ENCODE measurements around the gene USH1C. TPM values are rescaled to one million over a fixed set of nuclear protein-coding genes. Genes with fewer than 3 reads are reported as not detected.

Gene USH1C
- total and polyA plus RNA-seq, 12 donors = 0.14 to 16.9 (median 0.85) TPM; not detected in 2

- Histone ChIP-seq H3K9me3 (replicated peaks in 1 of 3) (no peaks in the 10 kb centered on the region), H3K4me1 (replicated peaks in 1 of 2) (no peaks in the 10 kb centered on the region), H3K27me3 (no peaks in the 10 kb centered on the region), H3K36me3 (replicated peaks in 1 of 2) (no peaks in the 10 kb centered on the region), H3K4me3 (no peak overlapping the region), H3K27ac (no peak overlapping the region)
- intact Hi-C loops (cut with DNase I) = no loop called here
- no peak for DNase-seq
- TF ChIP-seq CTCF (IDR thresholded peaks at IDR 0.05) = no peak
- no peak for TF ChIP-seq POLR2A (IDR thresholded peaks at IDR 0.05)
- 84 to 91% (median 89%) methylated on average over 4 of the region's 4 CpGs for WGBS, 4 donors
Measured at GRCh38 chr11:17588721-17589120, 44.5 kb upstream of the USH1C start.

- Histone ChIP-seq H3K27me3 (no peaks in the 10 kb centered on the region), H3K4me3 (no peak overlapping the region), H3K4me1 (replicated peaks in 1 of 2) (no peaks in the 10 kb centered on the region), H3K27ac (no peak overlapping the region), H3K9me3 (replicated peaks in 1 of 3) (no peaks in the 10 kb centered on the region), H3K36me3 (replicated peaks in 1 of 2) (no peaks in the 10 kb centered on the region)
- peak in 1 of 7 donors; percentile 1 for DNase-seq
- 72 to 88% (median 81%) methylated on average over 8 of the region's 8 CpGs for WGBS, 4 donors
- TF ChIP-seq POLR2A (IDR thresholded peaks at IDR 0.05) = no peak
- TF ChIP-seq CTCF (IDR thresholded peaks at IDR 0.05) = no peak
- intact Hi-C loops (cut with DNase I) = no loop called here
Measured at GRCh38 chr11:17588166-17588565, 44.0 kb upstream of the USH1C start.

GRCh38 chr11:17585911-17586695 lies 41.9 kb upstream of the USH1C start:
- WGBS, 4 donors = 76 to 89% (median 83%) methylated on average over 3 to 6 of the region's 6 CpGs

GRCh38 chr11:17581732-17582053 lies 37.5 kb upstream of the USH1C start:
- intact Hi-C loops (cut with DNase I) = no loop called here
- no peak for TF ChIP-seq POLR2A (IDR thresholded peaks at IDR 0.05)
- 86 to 93% (median 92%) methylated on average over 4 of the region's 4 CpGs for WGBS, 4 donors
- H3K27me3 ChIP-seq = no peaks in the 10 kb centered on the region
- no peak overlapping the region for H3K4me3 ChIP-seq
- peak in 1 of 7 donors; percentile 21 for DNase-seq
- no peaks in the 10 kb centered on the region for H3K9me3 ChIP-seq (replicated peaks in 1 of 3)
- H3K4me1 ChIP-seq (replicated peaks in 1 of 2) = no peaks in the 10 kb centered on the region
- no peaks in the 10 kb centered on the region for H3K36me3 ChIP-seq (replicated peaks in 1 of 2)
- H3K27ac ChIP-seq = no peak overlapping the region

More at GRCh38 chr11:17585911-17586695, 41.9 kb upstream of the USH1C start:
- H3K9me3 ChIP-seq (replicated peaks in 1 of 3) = no peaks in the 10 kb centered on the region
- no peak for TF ChIP-seq POLR2A (IDR thresholded peaks at IDR 0.05)
- TF ChIP-seq CTCF (IDR thresholded peaks at IDR 0.05) = no peak
- intact Hi-C loops (cut with DNase I) = no loop called here
- H3K27ac ChIP-seq = no peak overlapping the region
- H3K27me3 ChIP-seq = no peaks in the 10 kb centered on the region
- no peak overlapping the region for H3K4me3 ChIP-seq
- peak in 1 of 7 donors; percentile 1 for DNase-seq
- H3K36me3 ChIP-seq (replicated peaks in 1 of 2) = no peaks in the 10 kb centered on the region
- no peaks in the 10 kb centered on the region for H3K4me1 ChIP-seq (replicated peaks in 1 of 2)

Data from adrenal gland (tissue), 12 donors.